ENCODE results near the gene LTN1. TPM values are rescaled to one million over a fixed set of nuclear protein-coding genes. Genes with fewer than 3 reads are reported as not detected.
"Not testable (repeated sequence)": the region's sequence is repeated elsewhere in the genome, so short reads cannot be mapped to it uniquely, and the experiment has no call there.

LTN1 gene
- total RNA-seq, 2 donors from 2014 or later = 25.9 to 28.2 TPM

DNA sequence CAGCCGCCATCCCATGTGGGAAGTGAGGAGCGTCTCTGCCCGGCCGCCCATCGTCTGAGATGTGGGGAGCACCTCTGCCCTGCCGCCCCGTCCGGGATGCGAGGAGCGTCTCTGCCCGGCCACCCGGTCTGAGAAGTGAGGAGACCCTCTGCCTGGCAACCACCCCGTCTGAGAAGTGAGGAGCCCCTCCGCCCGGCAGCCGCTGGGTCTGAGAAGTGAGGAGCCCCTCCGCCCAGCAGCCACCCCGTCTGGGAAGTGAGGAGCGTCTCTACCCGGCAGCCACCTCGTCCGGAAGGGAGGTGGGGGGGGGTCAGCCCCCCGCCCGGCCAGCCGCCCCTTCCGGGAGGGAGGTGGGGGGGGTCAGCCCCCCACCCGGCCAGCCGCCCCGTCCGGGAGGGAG is 18.6 kb upstream of the LTN1 start:
- not testable (repeated sequence) for H3K4me1 Mint-ChIP-seq (ENCODE audit: low read depth); ATAC-seq (replicated peaks in 1 of 2); H3K27me3 Mint-ChIP-seq (ENCODE audit: low read depth)

DNA sequence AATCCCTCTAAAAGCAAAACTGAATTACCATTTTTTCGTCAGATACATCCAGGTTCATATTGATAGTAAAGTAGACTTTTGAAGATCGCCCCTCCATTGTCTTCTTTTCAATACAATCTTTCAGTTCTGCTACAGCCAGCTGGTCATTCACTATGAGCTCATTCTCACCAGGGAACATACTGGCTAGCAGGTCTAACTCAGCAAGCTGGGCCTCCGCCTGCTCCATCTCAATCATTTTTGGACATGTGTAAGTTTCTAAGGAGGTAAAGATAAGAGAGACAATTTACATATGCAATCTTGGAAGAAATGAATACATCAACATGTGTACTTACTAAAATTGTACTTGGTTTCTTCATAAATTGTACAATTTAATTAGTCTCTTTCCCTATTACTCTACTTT is 15.7 kb upstream of the LTN1 start:
- ATAC-seq (replicated peaks in 1 of 2) (no peak), DNase-seq (no peak)
- H3K9me3 Mint-ChIP-seq = no peaks in the 10 kb centered on the region
- H3K4me1 Mint-ChIP-seq (ENCODE audit: low read depth) = peaks cover 11% of the 10 kb centered on the region
- H3K27ac Mint-ChIP-seq = no peak overlapping the region
- H3K36me3 Mint-ChIP-seq (ENCODE audit: insufficient read depth in 2 of 2) = peaks cover 0 to 2% of the 10 kb centered on the region in 2 donors
- no peaks in the 10 kb centered on the region for H3K27me3 Mint-ChIP-seq (ENCODE audit: low read depth)
- H3K4me3 Mint-ChIP-seq = no peak overlapping the region

More for the DNA sequence above, 18.6 kb upstream of the LTN1 start:
- not testable (repeated sequence) for H3K36me3 Mint-ChIP-seq (ENCODE audit: insufficient read depth in 2 of 2); DNase-seq; H3K27ac Mint-ChIP-seq; H3K9me3 Mint-ChIP-seq; H3K4me3 Mint-ChIP-seq

DNA sequence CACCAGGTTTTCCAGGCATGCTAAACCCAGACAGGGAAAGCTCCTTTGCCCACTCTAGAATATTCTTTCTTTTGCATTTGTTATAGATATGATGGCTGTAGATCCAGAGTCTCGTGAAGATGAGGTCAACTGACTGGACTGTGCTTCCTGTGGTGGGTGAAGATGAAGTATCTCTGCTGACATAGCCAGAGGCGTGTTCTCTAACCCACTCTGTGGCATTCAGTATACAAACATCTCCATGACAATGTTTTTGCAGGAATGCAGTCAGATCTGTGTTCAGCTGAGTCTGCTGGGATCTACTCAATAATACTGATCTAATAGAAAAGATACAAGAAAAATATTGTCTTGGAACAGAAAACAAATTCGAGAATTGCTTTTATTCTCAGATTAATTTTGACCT is 15.1 kb upstream of the LTN1 start:
- Mint-ChIP-seq H3K4me1 (ENCODE audit: low read depth) (peaks cover 11% of the 10 kb centered on the region), H3K27ac (peak overlapping the region; percentile 58), H3K36me3 (ENCODE audit: insufficient read depth in 2 of 2) (peaks cover 0 to 3% of the 10 kb centered on the region in 2 donors), H3K4me3 (no peak overlapping the region), H3K9me3 (no peaks in the 10 kb centered on the region), H3K27me3 (ENCODE audit: low read depth) (no peaks in the 10 kb centered on the region)
- ATAC-seq (replicated peaks in 1 of 2) (no peak), DNase-seq (no peak)

DNA sequence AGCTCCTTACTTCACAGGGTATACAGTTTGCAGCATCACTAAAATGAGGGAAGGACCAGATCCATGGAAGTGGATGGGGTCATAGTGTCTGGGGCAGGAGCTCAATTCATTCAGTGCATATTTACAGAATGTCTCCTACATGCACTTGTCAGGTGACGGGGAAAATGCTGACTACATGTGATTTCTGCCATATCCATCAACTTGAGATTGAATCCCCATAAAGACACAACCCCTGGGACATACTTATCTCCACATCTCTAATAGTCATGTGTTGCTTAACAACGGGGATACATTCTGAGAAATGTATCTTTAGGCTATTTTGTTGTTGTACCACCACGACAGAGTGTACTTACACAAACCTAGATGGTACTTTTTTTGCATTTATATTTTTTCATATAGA is 14.5 kb upstream of the LTN1 start:
- DNase-seq (no peak), ATAC-seq (replicated peaks in 1 of 2) (no peak)
- H3K36me3 Mint-ChIP-seq (ENCODE audit: insufficient read depth in 2 of 2) = peaks cover 0 to 5% of the 10 kb centered on the region in 2 donors
- no peak overlapping the region for H3K4me3 Mint-ChIP-seq
- H3K27ac Mint-ChIP-seq = no peak overlapping the region
- H3K9me3 Mint-ChIP-seq = no peaks in the 10 kb centered on the region
- H3K4me1 Mint-ChIP-seq (ENCODE audit: low read depth) = peaks cover 11% of the 10 kb centered on the region
- no peaks in the 10 kb centered on the region for H3K27me3 Mint-ChIP-seq (ENCODE audit: low read depth)

DNA sequence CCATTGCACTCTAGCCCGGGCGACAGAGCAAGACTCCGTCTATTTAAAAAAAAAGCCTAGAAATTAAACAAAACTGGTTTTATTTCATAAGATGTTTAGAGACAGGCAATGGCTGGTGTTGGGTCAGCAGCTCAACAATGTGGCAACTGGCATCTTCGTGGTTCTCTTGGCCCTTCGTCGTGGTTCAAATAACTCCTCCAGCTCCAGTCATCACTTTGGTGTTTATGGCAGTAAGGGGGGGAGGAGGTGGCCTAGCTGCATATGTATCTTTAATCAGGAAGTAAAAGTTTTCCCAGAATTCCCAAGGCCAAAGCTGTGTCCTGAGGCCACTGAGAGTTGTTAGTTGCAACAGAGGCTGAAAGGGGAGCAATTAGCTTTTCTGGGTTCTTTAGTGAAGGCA is 13.0 kb upstream of the LTN1 start:
- H3K4me1 Mint-ChIP-seq (ENCODE audit: low read depth) = peaks cover 20% of the 10 kb centered on the region
- ATAC-seq (replicated peaks in 1 of 2) = no peak
- no peaks in the 10 kb centered on the region for H3K27me3 Mint-ChIP-seq (ENCODE audit: low read depth)
- no peak overlapping the region for H3K4me3 Mint-ChIP-seq
- H3K36me3 Mint-ChIP-seq (ENCODE audit: insufficient read depth in 2 of 2) = peaks cover 0 to 5% of the 10 kb centered on the region in 2 donors
- H3K27ac Mint-ChIP-seq = no peak overlapping the region
- no peaks in the 10 kb centered on the region for H3K9me3 Mint-ChIP-seq
- DNase-seq = no peak

DNA sequence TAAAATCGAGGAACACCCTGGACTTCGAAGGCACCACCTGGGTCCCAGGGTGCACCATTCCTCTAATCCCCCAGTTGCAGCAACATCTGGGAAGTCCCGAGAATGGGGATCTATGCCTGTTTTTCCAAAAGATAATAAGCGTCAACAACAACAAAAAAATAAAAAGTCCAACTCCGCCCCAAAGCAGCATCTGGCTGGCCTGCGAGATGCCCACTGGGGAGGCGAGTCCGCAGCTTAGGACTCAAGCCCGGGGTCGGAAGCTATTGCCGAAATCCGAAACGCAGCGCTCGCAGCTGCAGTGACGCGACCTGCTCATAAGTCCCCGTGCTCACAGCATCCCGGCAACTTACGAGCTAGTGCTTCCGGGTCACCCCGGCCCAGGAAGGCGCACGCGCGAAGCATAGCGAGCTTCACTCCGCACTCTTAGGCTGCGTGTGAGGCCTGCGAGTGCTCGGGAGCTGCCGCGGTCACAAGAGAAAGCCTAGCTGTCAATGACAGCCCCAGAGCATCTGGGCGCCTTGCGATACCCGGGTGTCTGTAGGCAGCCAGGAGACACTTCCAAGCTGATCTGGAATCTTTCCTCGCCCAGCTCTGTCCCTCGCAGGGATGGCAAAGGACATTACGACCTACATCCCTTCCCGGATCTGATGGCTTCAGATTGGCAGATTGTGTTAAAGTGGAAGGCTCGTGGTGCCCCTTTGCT is 9.9 kb upstream of the LTN1 start:
- Mint-ChIP-seq H3K4me1 (ENCODE audit: low read depth) (peaks cover 20% of the 10 kb centered on the region), H3K4me3 (peak overlapping the region; percentile 85 to 93), H3K27me3 (ENCODE audit: low read depth) (no peaks in the 10 kb centered on the region), H3K9me3 (no peaks in the 10 kb centered on the region), H3K36me3 (ENCODE audit: insufficient read depth in 2 of 2) (peaks cover 0 to 5% of the 10 kb centered on the region in 2 donors), H3K27ac (peak overlapping the region; percentile 94)
- ATAC-seq (replicated peaks in 1 of 2) = peak; percentile 100
- peak; percentile 95 to 96 for DNase-seq

DNA sequence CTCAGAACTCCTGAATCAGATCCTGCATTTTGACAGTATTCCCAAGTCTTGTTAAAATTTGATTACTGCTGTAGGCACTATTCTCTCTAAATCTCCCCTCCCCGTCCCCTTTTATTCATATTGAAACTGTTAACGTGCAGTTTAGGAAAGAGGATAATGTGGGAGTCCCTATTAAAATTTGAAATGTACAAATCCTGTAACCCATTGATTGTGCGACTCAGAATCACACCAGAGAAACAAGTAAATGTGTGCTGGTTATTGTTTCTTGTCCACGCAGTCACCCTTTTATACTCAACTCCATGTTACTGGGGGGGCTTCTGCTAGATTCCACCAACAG is 584 bp upstream of the LTN1 start:
- Mint-ChIP-seq H3K27me3 (ENCODE audit: low read depth) (no peaks in the 10 kb centered on the region), H3K4me3 (peak overlapping the region; percentile 94 to 99), H3K4me1 (ENCODE audit: low read depth) (peaks cover 46% of the 10 kb centered on the region), H3K27ac (peak overlapping the region; percentile 99), H3K9me3 (no peaks in the 10 kb centered on the region), H3K36me3 (ENCODE audit: insufficient read depth in 2 of 2) (peaks cover 6 to 11% of the 10 kb centered on the region in 2 donors)
- ATAC-seq (replicated peaks in 1 of 2) (no peak), DNase-seq (no peak)

DNA sequence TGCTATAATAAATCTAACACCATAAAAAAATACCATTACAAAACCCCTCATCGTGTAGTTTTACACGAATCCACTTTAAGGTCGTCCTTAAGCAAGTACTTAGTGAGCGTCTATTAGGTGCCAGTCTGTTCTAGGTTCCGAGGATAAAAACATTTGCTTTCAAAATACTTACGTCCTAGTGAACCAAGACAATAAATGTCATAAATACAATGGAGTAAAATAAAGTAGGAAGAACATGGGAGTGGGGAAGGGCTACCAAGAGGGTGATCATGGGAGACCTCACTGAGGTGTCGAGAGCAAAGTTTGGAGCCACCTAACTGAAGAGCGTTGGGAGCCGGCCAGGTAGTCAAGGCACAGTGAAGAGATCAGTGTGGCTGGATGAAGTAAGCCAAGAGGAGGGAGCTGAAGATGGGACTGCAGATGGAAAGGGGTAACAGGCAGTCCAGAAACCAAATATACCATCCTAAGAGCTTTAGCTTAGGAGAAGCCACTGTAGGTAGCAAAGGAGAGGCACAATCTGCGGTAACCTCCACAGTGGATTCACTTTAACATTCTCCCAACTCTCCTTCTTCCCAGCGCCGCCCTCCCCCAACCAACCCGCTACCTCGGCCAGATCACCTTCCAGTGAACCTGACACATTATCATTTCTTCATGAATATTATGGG is 684 bp downstream of the LTN1 start:
- Mint-ChIP-seq H3K4me1 (ENCODE audit: low read depth) (peaks cover 55% of the 10 kb centered on the region), H3K9me3 (no peaks in the 10 kb centered on the region), H3K27ac (peak overlapping the region; percentile 99), H3K4me3 (peak overlapping the region; percentile 94 to 99), H3K27me3 (ENCODE audit: low read depth) (no peaks in the 10 kb centered on the region), H3K36me3 (ENCODE audit: insufficient read depth in 2 of 2) (peaks cover 10 to 13% of the 10 kb centered on the region in 2 donors)
- ATAC-seq (replicated peaks in 1 of 2) (peak in 1 of 2 donors; percentile 0), DNase-seq (peak in 1 of 2 donors; percentile 7)

DNA sequence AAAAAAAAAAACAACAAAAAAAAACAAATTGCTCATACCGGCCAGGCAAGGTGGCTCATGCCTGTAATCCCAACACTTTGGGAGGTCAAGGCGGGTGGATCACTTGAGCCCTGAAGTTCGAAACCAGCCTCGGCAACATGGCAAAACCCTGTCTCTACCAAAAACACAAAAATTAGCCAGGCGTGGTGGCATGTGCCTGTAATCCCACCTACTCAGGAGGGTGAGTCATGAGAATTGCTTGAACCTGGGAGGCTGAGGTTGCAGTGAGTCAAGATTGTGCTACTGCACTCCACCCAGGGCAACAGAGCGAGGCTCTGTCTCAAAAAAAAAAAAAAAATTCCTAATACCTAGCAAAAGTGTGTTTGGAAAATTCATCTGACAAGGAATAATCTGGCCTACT is 4.5 kb downstream of the LTN1 start:
- not testable (repeated sequence) for H3K27me3 Mint-ChIP-seq (ENCODE audit: low read depth); ATAC-seq (replicated peaks in 1 of 2); H3K27ac Mint-ChIP-seq; H3K9me3 Mint-ChIP-seq
- H3K4me3 Mint-ChIP-seq = peak overlapping the region; percentile 44 to 50
- H3K36me3 Mint-ChIP-seq (ENCODE audit: insufficient read depth in 2 of 2) = peaks cover 17 to 28% of the 10 kb centered on the region in 2 donors
- DNase-seq = peak; percentile 22 to 55
- peaks cover 49% of the 10 kb centered on the region for H3K4me1 Mint-ChIP-seq (ENCODE audit: low read depth)

DNA sequence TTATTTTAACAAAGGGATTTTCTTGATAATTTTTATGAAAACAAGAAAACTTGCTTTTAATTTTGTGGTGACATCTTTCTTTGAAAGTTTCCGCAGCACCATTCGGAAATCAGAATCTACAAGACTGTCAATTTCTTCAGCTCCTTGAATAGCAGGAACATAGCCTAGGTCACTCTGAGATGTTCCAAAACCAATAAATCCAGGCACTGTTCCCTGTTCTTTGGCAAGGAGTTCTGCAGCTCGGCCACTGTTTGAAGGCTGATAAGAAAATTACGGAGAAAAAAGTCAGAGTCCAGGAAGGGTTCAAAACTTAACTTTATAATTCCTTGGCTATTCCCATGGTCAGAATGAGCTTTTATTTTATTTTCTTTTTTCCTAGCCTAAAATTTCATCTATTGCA is 6.0 kb downstream of the LTN1 start:
- H3K27me3 Mint-ChIP-seq (ENCODE audit: low read depth) = no peaks in the 10 kb centered on the region
- H3K4me1 Mint-ChIP-seq (ENCODE audit: low read depth) = peaks cover 51% of the 10 kb centered on the region
- H3K4me3 Mint-ChIP-seq = no peak overlapping the region
- ATAC-seq (replicated peaks in 1 of 2) (no peak), DNase-seq (no peak)
- H3K36me3 Mint-ChIP-seq (ENCODE audit: insufficient read depth in 2 of 2) = peaks cover 9 to 32% of the 10 kb centered on the region in 2 donors
- H3K9me3 Mint-ChIP-seq = no peaks in the 10 kb centered on the region
- H3K27ac Mint-ChIP-seq = no peak overlapping the region

DNA sequence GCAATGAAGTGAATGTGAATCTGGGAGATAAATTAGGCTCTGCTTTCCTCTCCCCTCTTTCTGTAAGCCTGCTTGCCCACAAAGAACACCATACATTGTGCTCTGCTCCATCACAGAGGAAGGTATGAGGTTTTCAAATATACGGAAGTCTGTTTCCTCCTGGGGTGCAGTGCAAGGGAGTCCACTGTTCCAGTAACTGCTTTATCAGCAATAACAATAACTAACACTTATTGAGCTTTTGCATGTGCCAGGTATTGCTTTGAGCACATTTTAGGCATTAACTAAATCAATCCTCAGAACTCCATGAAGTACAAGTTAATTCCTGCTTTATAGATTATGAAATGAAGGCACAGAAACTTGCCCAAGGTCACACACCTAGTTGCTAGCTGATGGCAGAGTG is 10.0 kb downstream of the LTN1 start:
- ATAC-seq (replicated peaks in 1 of 2) (no peak), DNase-seq (no peak)
- peaks cover 14% of the 10 kb centered on the region for H3K4me1 Mint-ChIP-seq (ENCODE audit: low read depth)
- H3K36me3 Mint-ChIP-seq (ENCODE audit: insufficient read depth in 2 of 2) = peaks cover 10 to 32% of the 10 kb centered on the region in 2 donors
- no peak overlapping the region for H3K27ac Mint-ChIP-seq
- H3K27me3 Mint-ChIP-seq (ENCODE audit: low read depth) = no peaks in the 10 kb centered on the region
- H3K4me3 Mint-ChIP-seq = no peak overlapping the region
- H3K9me3 Mint-ChIP-seq = no peaks in the 10 kb centered on the region

DNA sequence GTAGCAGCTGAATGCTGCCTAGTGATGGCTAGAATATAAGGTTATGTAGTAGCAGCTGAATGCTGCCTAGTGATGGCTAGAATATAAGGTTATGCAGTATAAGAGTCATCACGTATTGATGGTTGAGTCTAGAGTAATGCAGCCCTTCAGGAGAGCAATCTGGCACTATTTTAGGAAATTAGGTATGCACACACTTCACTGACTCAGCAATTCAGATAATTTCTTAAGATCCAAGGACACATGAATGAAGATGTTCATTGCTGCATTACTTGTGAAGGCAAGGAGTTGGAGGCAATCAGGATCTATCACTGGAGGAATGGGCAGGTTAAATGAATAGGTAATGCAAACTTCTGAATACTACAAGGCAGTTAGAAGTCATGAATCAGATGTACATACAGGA is 13.6 kb downstream of the LTN1 start:
- Mint-ChIP-seq H3K27ac (peak overlapping the region; percentile 61), H3K4me1 (ENCODE audit: low read depth) (peaks cover 12% of the 10 kb centered on the region), H3K9me3 (no peaks in the 10 kb centered on the region), H3K27me3 (ENCODE audit: low read depth) (no peaks in the 10 kb centered on the region), H3K36me3 (ENCODE audit: insufficient read depth in 2 of 2) (peaks cover 12 to 29% of the 10 kb centered on the region in 2 donors), H3K4me3 (no peak overlapping the region)
- DNase-seq = no peak
- ATAC-seq (replicated peaks in 1 of 2) = no peak

DNA sequence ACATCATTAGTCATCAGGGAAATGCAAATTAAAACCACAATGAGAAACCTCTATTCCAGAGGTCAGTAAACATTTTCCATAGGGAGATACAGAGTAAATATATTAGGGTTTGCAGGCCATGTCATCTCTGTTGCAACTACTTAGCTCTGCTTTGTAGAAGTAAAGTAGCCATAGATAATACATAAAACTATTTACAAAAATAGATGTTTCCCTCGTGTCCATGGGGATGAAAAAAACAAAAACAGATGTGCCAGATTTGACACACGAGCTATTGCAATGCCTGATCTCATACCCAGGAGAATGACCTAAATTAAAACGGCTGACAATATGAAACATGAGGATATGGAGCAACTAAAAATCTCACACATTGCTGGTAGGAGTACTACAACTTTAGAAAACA is 17.3 kb downstream of the LTN1 start:
- Mint-ChIP-seq H3K27ac (peak overlapping the region; percentile 14), H3K36me3 (ENCODE audit: insufficient read depth in 2 of 2) (peaks cover 11 to 26% of the 10 kb centered on the region in 2 donors), H3K27me3 (ENCODE audit: low read depth) (no peaks in the 10 kb centered on the region), H3K9me3 (peaks cover 0 to 2% of the 10 kb centered on the region in 2 donors), H3K4me1 (ENCODE audit: low read depth) (no peaks in the 10 kb centered on the region), H3K4me3 (no peak overlapping the region)
- DNase-seq = no peak
- no peak for ATAC-seq (replicated peaks in 1 of 2)
